ENCODE data around the gene SFXN4. TPM values are rescaled to one million over a fixed set of nuclear protein-coding genes. Genes with fewer than 3 reads are reported as not detected.
A peak's percentile ranks its signal among the peaks of the same experiment; 100 is the strongest.

Gene SFXN4
- total and polyA plus RNA-seq, 2 of the 13 experiments (the other 11 are each of a cell fraction or from before 2014, with no cell fraction given), result 47.7 to 64.9 TPM

DNA sequence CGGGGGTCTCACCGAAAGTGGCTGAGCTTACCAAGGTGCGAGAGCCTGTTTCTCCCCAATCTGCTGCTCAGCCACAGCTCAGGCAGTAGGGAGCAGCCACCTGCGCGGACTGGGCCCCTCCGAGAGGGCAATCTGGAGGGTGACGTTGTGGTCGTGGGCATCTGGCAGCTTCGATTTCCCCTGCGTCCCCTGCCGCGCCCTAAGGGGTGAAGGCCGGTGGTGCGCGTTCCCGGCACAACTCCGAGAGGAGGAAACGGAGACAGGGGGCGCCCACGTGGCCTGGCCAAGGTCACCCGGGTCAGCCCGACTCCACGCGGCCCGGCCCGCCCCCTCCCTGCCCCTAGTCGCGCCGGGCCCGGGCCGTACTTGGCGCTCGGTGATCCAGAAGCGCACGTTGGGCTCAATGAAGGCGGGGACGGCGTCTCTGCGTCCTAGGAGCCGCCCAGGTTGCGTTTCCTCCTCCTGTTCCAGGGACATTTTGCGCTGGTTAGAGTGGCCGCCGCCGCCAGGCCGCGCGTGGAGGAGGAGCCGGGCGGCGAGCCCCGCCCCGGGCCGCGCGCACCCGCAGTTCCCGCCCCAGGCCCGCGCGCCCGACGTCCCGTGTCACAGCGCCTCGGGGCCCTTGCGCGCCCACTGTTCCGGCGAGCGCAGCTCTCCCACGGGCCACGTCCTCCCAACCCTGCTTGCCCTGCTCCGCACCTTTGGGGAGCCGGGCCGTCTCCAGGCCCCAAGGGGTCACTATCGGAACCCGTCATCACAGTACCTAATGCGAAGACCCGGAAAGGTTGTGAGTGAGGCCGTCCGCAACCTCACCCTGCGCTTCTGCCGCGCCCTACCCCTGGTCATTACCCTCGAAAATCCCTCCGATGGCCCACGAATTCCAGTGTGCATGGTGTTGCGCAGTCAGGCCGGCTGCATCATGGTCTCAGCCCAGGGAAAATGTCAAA is at the start of gene SFXN4 (continued):
- TF ChIP-seq, protein P1, sequence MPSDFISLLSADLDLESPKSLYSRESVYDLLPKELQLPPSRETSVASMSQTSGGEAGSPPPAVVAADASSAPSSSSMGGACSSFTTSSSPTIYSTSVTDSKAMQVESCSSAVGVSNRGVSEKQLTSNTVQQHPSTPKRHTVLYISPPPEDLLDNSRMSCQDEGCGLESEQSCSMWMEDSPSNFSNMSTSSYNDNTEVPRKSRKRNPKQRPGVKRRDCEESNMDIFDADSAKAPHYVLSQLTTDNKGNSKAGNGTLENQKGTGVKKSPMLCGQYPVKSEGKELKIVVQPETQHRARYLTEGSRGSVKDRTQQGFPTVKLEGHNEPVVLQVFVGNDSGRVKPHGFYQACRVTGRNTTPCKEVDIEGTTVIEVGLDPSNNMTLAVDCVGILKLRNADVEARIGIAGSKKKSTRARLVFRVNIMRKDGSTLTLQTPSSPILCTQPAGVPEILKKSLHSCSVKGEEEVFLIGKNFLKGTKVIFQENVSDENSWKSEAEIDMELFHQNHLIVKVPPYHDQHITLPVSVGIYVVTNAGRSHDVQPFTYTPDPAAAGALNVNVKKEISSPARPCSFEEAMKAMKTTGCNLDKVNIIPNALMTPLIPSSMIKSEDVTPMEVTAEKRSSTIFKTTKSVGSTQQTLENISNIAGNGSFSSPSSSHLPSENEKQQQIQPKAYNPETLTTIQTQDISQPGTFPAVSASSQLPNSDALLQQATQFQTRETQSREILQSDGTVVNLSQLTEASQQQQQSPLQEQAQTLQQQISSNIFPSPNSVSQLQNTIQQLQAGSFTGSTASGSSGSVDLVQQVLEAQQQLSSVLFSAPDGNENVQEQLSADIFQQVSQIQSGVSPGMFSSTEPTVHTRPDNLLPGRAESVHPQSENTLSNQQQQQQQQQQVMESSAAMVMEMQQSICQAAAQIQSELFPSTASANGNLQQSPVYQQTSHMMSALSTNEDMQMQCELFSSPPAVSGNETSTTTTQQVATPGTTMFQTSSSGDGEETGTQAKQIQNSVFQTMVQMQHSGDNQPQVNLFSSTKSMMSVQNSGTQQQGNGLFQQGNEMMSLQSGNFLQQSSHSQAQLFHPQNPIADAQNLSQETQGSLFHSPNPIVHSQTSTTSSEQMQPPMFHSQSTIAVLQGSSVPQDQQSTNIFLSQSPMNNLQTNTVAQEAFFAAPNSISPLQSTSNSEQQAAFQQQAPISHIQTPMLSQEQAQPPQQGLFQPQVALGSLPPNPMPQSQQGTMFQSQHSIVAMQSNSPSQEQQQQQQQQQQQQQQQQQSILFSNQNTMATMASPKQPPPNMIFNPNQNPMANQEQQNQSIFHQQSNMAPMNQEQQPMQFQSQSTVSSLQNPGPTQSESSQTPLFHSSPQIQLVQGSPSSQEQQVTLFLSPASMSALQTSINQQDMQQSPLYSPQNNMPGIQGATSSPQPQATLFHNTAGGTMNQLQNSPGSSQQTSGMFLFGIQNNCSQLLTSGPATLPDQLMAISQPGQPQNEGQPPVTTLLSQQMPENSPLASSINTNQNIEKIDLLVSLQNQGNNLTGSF (CRISPR knock-in tag; IDR thresholded peaks at IDR 0.05), result peak; percentile 41; the same call in 1 of the 2 replicates
- TF ChIP-seq, protein P2, sequence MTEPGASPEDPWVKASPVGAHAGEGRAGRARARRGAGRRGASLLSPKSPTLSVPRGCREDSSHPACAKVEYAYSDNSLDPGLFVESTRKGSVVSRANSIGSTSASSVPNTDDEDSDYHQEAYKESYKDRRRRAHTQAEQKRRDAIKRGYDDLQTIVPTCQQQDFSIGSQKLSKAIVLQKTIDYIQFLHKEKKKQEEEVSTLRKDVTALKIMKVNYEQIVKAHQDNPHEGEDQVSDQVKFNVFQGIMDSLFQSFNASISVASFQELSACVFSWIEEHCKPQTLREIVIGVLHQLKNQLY (CRISPR knock-in tag; IDR thresholded peaks at IDR 0.05), result peak; percentile 64; the same call in 1 of the 2 replicates
- TF ChIP-seq MAFG (CRISPR knock-in tag; IDR thresholded peaks at IDR 0.05) (no peak), SIX1 (CRISPR knock-in tag; IDR thresholded peaks at IDR 0.05; ENCODE audit: borderline replicate concordance) (peak; percentile 43; the same call in 1 of the 2 replicates), MEIS2 (CRISPR knock-in tag; IDR thresholded peaks at IDR 0.05) (peak; percentile 20; the same call in 1 of the 2 replicates)
- TF ChIP-seq, protein P3, sequence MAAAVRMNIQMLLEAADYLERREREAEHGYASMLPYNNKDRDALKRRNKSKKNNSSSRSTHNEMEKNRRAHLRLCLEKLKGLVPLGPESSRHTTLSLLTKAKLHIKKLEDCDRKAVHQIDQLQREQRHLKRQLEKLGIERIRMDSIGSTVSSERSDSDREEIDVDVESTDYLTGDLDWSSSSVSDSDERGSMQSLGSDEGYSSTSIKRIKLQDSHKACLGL (CRISPR knock-in tag; IDR thresholded peaks at IDR 0.05), result peak; percentile 97; the same call in 1 of the 2 replicates
- TF ChIP-seq, protein P4, sequence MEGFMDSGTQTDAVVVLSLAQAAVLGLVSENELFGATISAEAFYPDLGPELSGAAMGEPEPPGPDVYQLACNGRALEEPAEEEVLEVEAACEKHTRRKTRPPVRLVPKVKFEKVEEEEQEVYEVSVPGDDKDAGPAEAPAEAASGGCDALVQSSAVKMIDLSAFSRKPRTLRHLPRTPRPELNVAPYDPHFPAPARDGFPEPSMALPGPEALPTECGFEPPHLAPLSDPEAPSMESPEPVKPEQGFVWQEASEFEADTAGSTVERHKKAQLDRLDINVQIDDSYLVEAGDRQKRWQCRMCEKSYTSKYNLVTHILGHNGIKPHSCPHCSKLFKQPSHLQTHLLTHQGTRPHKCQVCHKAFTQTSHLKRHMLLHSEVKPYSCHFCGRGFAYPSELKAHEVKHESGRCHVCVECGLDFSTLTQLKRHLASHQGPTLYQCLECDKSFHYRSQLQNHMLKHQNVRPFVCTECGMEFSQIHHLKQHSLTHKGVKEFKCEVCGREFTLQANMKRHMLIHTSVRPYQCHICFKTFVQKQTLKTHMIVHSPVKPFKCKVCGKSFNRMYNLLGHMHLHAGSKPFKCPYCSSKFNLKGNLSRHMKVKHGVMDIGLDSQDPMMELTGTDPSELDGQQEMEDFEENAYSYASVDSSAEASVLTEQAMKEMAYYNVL (CRISPR knock-in tag; IDR thresholded peaks at IDR 0.05; ENCODE audit: borderline replicate concordance), result no peak; the same call in 1 of the 2 replicates
- TF ChIP-seq, protein P5, sequence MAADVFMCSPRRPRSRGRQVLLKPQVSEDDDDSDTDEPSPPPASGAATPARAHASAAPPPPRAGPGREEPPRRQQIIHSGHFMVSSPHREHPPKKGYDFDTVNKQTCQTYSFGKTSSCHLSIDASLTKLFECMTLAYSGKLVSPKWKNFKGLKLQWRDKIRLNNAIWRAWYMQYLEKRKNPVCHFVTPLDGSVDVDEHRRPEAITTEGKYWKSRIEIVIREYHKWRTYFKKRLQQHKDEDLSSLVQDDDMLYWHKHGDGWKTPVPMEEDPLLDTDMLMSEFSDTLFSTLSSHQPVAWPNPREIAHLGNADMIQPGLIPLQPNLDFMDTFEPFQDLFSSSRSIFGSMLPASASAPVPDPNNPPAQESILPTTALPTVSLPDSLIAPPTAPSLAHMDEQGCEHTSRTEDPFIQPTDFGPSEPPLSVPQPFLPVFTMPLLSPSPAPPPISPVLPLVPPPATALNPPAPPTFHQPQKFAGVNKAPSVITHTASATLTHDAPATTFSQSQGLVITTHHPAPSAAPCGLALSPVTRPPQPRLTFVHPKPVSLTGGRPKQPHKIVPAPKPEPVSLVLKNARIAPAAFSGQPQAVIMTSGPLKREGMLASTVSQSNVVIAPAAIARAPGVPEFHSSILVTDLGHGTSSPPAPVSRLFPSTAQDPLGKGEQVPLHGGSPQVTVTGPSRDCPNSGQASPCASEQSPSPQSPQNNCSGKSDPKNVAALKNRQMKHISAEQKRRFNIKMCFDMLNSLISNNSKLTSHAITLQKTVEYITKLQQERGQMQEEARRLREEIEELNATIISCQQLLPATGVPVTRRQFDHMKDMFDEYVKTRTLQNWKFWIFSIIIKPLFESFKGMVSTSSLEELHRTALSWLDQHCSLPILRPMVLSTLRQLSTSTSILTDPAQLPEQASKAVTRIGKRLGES (CRISPR knock-in tag; IDR thresholded peaks at IDR 0.05; ENCODE audit: borderline replicate concordance), result no peak
- TF ChIP-seq, protein P6, sequence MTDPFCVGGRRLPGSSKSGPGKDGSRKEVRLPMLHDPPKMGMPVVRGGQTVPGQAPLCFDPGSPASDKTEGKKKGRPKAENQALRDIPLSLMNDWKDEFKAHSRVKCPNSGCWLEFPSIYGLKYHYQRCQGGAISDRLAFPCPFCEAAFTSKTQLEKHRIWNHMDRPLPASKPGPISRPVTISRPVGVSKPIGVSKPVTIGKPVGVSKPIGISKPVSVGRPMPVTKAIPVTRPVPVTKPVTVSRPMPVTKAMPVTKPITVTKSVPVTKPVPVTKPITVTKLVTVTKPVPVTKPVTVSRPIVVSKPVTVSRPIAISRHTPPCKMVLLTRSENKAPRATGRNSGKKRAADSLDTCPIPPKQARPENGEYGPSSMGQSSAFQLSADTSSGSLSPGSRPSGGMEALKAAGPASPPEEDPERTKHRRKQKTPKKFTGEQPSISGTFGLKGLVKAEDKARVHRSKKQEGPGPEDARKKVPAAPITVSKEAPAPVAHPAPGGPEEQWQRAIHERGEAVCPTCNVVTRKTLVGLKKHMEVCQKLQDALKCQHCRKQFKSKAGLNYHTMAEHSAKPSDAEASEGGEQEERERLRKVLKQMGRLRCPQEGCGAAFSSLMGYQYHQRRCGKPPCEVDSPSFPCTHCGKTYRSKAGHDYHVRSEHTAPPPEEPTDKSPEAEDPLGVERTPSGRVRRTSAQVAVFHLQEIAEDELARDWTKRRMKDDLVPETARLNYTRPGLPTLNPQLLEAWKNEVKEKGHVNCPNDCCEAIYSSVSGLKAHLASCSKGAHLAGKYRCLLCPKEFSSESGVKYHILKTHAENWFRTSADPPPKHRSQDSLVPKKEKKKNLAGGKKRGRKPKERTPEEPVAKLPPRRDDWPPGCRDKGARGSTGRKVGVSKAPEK (CRISPR knock-in tag; IDR thresholded peaks at IDR 0.05; ENCODE audit: borderline replicate concordance), result peak; percentile 28; the same call in 1 of the 2 replicates
